ENCODE results near the gene COL6A3.

COL6A3 gene

GRCh38 chr2:237298151-237299118 lies 115.5 kb downstream of the COL6A3 start:
- FAIRE-seq = peak; percentile 93
- DNase-seq (ENCODE audit: low spot score) = peak; percentile 83

- DNase-seq (ENCODE audit: low spot score) = no peak
- FAIRE-seq = no peak
Observed at GRCh38 chr2:237297421-237298150, 116.4 kb downstream of the COL6A3 start.

GRCh38 chr2:237296756-237297155 lies 117.2 kb downstream of the COL6A3 start:
- FAIRE-seq = no peak
- DNase-seq (ENCODE audit: low spot score) = no peak

- no peak for DNase-seq (ENCODE audit: low spot score)
- FAIRE-seq = peak; percentile 93
Observed at GRCh38 chr2:237295889-237296480, 118.0 kb downstream of the COL6A3 start.

GRCh38 chr2:237294460-237294859 lies 119.5 kb downstream of the COL6A3 start:
- FAIRE-seq = no peak
- DNase-seq (ENCODE audit: low spot score) = no peak

GRCh38 chr2:237293978-237294377 lies 120.0 kb downstream of the COL6A3 start:
- FAIRE-seq (no peak), DNase-seq (ENCODE audit: low spot score) (no peak)

GRCh38 chr2:237291138-237291792 lies 122.7 kb downstream of the COL6A3 start:
- no peak for FAIRE-seq
- DNase-seq (ENCODE audit: low spot score) = peak; percentile 89

- DNase-seq (ENCODE audit: low spot score) = no peak
- FAIRE-seq = no peak
Observed at GRCh38 chr2:237290261-237290660, 123.7 kb downstream of the COL6A3 start.

- DNase-seq (ENCODE audit: low spot score) (no peak), FAIRE-seq (no peak)
Observed at GRCh38 chr2:237289139-237289538, 124.8 kb downstream of the COL6A3 start.

GRCh38 chr2:237287872-237288271 lies 126.1 kb downstream of the COL6A3 start:
- no peak for FAIRE-seq
- DNase-seq (ENCODE audit: low spot score) = no peak

- FAIRE-seq (no peak), DNase-seq (ENCODE audit: low spot score) (no peak)
Observed at GRCh38 chr2:237283131-237283928, 130.6 kb downstream of the COL6A3 start.

GRCh38 chr2:237282568-237283128 lies 131.3 kb downstream of the COL6A3 start:
- FAIRE-seq (peak; percentile 81), DNase-seq (ENCODE audit: low spot score) (no peak)

GRCh38 chr2:237281836-237282306 lies 132.1 kb downstream of the COL6A3 start:
- DNase-seq (ENCODE audit: low spot score) (peak; percentile 79), FAIRE-seq (peak; percentile 53)

GRCh38 chr2:237280939-237281338 lies 133.0 kb downstream of the COL6A3 start:
- DNase-seq (ENCODE audit: low spot score) (no peak), FAIRE-seq (no peak)

- FAIRE-seq (peak; percentile 69), DNase-seq (ENCODE audit: low spot score) (peak; percentile 81)
Observed at GRCh38 chr2:237280229-237280628, 133.7 kb downstream of the COL6A3 start.

GRCh38 chr2:237279012-237279768 lies 134.8 kb downstream of the COL6A3 start:
- DNase-seq (ENCODE audit: low spot score) = no peak
- FAIRE-seq = peak; percentile 40

- DNase-seq (ENCODE audit: low spot score) (no peak), FAIRE-seq (no peak)
Observed at GRCh38 chr2:237278568-237278967, 135.4 kb downstream of the COL6A3 start.

GRCh38 chr2:237276716-237277490 lies 137.1 kb downstream of the COL6A3 start:
- FAIRE-seq = no peak

More at GRCh38 chr2:237276716-237277490, 137.1 kb downstream of the COL6A3 start:
- no peak for DNase-seq (ENCODE audit: low spot score)

Data from urothelium cell line (cell line).